Fibroblast of lung (primary cell): Measurements from ENCODE around the gene RABIF.

Experiments
- EZH2 ChIP-seq: IDR thresholded peaks from 2 replicates; pipeline ENCODE4 v1.5.1; 2012; ENCODE audit warnings: low read length, control low read depth, mild to moderate bottlenecking; ENCODE audit errors: missing control alignments
- TF ChIP-seq, protein P1 (sequence below), 2 donors: IDR thresholded peaks in 1 of 2; conservative IDR thresholded peaks in 1 of 2; 1 replicate in 1 of 2; 2 replicates in 1 of 2; pipeline ENCODE4 v1.5.1; 2011 to 2012; ENCODE audit warnings: low read length in 2 of 2, control low read depth in 1 of 2, inconsistent platforms in 1 of 2, low read depth in 1 of 2, mild to moderate bottlenecking in 1 of 2

DNA sequence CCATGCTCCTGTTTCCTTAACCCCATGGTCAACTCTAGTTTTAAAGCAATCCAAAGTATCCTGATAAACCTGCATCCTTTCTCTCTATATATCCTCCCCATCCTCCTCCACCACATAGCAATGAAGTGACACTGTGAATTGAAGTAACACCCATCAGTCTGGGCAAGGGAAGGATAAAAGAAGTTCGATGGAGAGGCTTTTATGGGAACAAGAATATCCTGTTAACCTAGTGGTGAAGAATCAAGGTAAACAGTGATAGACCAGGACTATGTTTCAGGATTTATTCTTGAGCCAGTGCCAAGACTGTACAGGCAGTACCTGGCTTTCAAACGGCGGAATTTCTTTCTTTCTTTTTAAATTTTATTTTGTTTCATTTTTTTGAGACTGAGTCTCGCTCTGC is 17.6 kb downstream of the RABIF start:
- TF ChIP-seq, protein P1, sequence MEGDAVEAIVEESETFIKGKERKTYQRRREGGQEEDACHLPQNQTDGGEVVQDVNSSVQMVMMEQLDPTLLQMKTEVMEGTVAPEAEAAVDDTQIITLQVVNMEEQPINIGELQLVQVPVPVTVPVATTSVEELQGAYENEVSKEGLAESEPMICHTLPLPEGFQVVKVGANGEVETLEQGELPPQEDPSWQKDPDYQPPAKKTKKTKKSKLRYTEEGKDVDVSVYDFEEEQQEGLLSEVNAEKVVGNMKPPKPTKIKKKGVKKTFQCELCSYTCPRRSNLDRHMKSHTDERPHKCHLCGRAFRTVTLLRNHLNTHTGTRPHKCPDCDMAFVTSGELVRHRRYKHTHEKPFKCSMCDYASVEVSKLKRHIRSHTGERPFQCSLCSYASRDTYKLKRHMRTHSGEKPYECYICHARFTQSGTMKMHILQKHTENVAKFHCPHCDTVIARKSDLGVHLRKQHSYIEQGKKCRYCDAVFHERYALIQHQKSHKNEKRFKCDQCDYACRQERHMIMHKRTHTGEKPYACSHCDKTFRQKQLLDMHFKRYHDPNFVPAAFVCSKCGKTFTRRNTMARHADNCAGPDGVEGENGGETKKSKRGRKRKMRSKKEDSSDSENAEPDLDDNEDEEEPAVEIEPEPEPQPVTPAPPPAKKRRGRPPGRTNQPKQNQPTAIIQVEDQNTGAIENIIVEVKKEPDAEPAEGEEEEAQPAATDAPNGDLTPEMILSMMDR (conservative IDR thresholded peaks at IDR 0.05 in 1 of 2, IDR thresholded peaks at IDR 0.05 in 1 of 2; ENCODE audit: low read depth in 1 of 2, low read length in 2 of 2) = no peak
- TF ChIP-seq EZH2 = no peak
